Ishikawa (cell line): ENCODE data around the gene ZNF674.

Source experiments
- CEBPB ChIP-seq: IDR thresholded peaks from 2 replicates; pipeline ENCODE4 v1.6.1; 2012
- CREB1 ChIP-seq: IDR thresholded peaks from 2 replicates; pipeline ENCODE4 v1.6.1; 2012; ENCODE audit warnings: low read depth
- EGR1 ChIP-seq: IDR thresholded peaks from 2 replicates; pipeline ENCODE4 v1.6.1; 2012
- EP300 ChIP-seq: IDR thresholded peaks from 2 replicates; pipeline ENCODE4 v1.6.1; 2012; ENCODE audit warnings: borderline replicate concordance
- FOXM1 ChIP-seq: IDR thresholded peaks from 2 replicates; pipeline ENCODE4 v1.6.1; 2012; ENCODE audit warnings: low read depth, borderline replicate concordance
- NFIC ChIP-seq: IDR thresholded peaks from 2 replicates; pipeline ENCODE4 v1.6.1; 2012
- RAD21 ChIP-seq: IDR thresholded peaks from 2 replicates; pipeline ENCODE4 v1.6.1; 2012; ENCODE audit warnings: low read depth
- REST ChIP-seq: IDR thresholded peaks from 2 replicates; pipeline ENCODE4 v1.6.1; 2012; ENCODE audit warnings: low read depth, mild to moderate bottlenecking
- TAF1 ChIP-seq: IDR thresholded peaks from 2 replicates; pipeline ENCODE4 v1.6.1; 2012; ENCODE audit warnings: low read depth, mild to moderate bottlenecking
- TCF12 ChIP-seq: IDR thresholded peaks from 2 replicates; pipeline ENCODE4 v1.6.1; 2012; ENCODE audit warnings: low read depth
- TEAD4 ChIP-seq: IDR thresholded peaks from 2 replicates; pipeline ENCODE4 v1.6.1; 2012
- YY1 ChIP-seq: IDR thresholded peaks from 2 replicates; pipeline ENCODE4 v1.6.1; 2012; ENCODE audit warnings: low read depth
- ZBTB7A ChIP-seq: IDR thresholded peaks from 2 replicates; pipeline ENCODE4 v1.6.1; 2012; ENCODE audit warnings: low read depth
- TF ChIP-seq, protein P1 (sequence below): IDR thresholded peaks from 2 replicates; pipeline ENCODE4 v1.6.1; 2012
- TF ChIP-seq, protein P2 (sequence below): IDR thresholded peaks from 2 replicates; pipeline ENCODE4 v1.6.1; 2012

ZNF674 gene

GRCh38 chrX:46488712-46489111 is 56.5 kb downstream of the ZNF674 start:
- TF ChIP-seq NFIC (no peak), CREB1 (no peak), TCF12 (no peak), REST (no peak), TAF1 (no peak), FOXM1 (no peak), EP300 (no peak), ZBTB7A (no peak), YY1 (no peak), CEBPB (no peak), EGR1 (no peak)
- TF ChIP-seq, protein P1, sequence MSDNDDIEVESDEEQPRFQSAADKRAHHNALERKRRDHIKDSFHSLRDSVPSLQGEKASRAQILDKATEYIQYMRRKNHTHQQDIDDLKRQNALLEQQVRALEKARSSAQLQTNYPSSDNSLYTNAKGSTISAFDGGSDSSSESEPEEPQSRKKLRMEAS, result no peak
- TF ChIP-seq, protein P2, sequence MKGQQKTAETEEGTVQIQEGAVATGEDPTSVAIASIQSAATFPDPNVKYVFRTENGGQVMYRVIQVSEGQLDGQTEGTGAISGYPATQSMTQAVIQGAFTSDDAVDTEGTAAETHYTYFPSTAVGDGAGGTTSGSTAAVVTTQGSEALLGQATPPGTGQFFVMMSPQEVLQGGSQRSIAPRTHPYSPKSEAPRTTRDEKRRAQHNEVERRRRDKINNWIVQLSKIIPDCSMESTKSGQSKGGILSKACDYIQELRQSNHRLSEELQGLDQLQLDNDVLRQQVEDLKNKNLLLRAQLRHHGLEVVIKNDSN, result no peak

GRCh38 chrX:46485897-46486296 is 59.3 kb downstream of the ZNF674 start:
- TF ChIP-seq, protein P1, result no peak
- TF ChIP-seq TCF12 (no peak), NFIC (no peak), EP300 (no peak), CEBPB (no peak), TAF1 (no peak), REST (no peak)

- TF ChIP-seq, protein P1, result no peak
- TF ChIP-seq TCF12 (no peak), EGR1 (no peak), CREB1 (no peak), ZBTB7A (no peak)
- TF ChIP-seq, protein P2, result no peak
These were observed 67.8 kb downstream of the ZNF674 start for GRCh38 chrX:46477435-46477834.

DNA sequence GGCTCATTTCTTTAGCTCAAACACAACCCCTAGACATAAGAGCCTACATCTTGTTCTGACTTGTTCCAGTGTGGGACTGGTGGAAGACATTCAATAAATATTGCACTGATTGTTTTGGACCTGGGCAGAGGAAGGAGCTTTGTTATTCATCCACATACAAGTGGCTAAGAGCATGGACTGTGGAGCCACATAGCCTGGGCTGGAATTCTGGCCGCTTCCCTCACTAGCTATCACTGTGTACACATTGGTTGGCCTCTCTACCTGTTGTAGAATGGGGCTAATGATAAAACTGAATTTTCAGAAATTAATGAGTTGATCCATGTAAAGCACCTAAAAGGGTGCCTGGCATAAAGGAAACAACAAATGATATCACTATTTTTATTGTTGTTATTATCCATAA is 80.0 kb downstream of the ZNF674 start:
- TF ChIP-seq CREB1, result no peak
- no peak for TF ChIP-seq EP300
- TF ChIP-seq FOXM1, result no peak
- no peak for TF ChIP-seq TEAD4
- TF ChIP-seq REST, result no peak
- no peak for TF ChIP-seq EGR1
- no peak for TF ChIP-seq RAD21
- TF ChIP-seq NFIC, result no peak
- TF ChIP-seq TAF1, result no peak
- no peak for TF ChIP-seq ZBTB7A
- TF ChIP-seq, protein P1, result no peak
- TF ChIP-seq YY1, result no peak
- TF ChIP-seq CEBPB, result no peak
- no peak for TF ChIP-seq TCF12
- TF ChIP-seq, protein P2, result no peak
